ENCODE measurements around the gene EFL1.

- TF ChIP-seq EZH2 (IDR thresholded peaks at IDR 0.05; ENCODE audit: low read depth, unreplicated experiment) = no peak
- no peak for TF ChIP-seq REST (IDR thresholded peaks at IDR 0.05; ENCODE audit: unreplicated experiment)
- peak; percentile 95 to 97 for TF ChIP-seq CTCF (conservative IDR thresholded peaks at IDR 0.05; ENCODE audit: low read depth in 2 of 2)
- TF ChIP-seq ZNF462 (CRISPR knock-in tag; IDR thresholded peaks at IDR 0.05) = no peak
- no peak for TF ChIP-seq POLR2AphosphoS5 (IDR thresholded peaks at IDR 0.05; ENCODE audit: low read depth)
- TF ChIP-seq ETS1 (IDR thresholded peaks at IDR 0.05) = no peak
- TF ChIP-seq EZH2phosphoT487 (IDR thresholded peaks at IDR 0.05; ENCODE audit: unreplicated experiment) = no peak
- TF ChIP-seq NANOG (IDR thresholded peaks at IDR 0.05; ENCODE audit: borderline replicate concordance) = no peak
Measured at GRCh38 chr15:82108489-82109078, 153.9 kb downstream of the EFL1 start.

All from GM23338 (cell line).